HL-60 (cell line): ENCODE measurements around the gene LIMS1.

Experiments
- DNase-seq, 2 experiments: peaks; one replicate each; pipeline ENCODE4 v3.0.0-alpha.2; 2010 to 2020; ENCODE audit warnings: low read depth in 1 of 2, low spot score in 1 of 2
- H3K27ac ChIP-seq: fragments of 250-450 bp; sonication (Bioruptor Pico); replicated peaks from 2 replicates; pipeline ENCODE4 v1.5.1; 2020; ENCODE audit warnings: mild to moderate bottlenecking, moderate library complexity
- H3K27me3 ChIP-seq: fragments of 250-450 bp; sonication (Bioruptor Pico); 2 replicates; pipeline ENCODE4 v1.5.1; 2021; ENCODE audit warnings: mild to moderate bottlenecking, moderate library complexity; ENCODE audit not compliant: insufficient read depth, poor library complexity, severe bottlenecking
- H3K4me3 ChIP-seq: replicated peaks from 2 replicates; pipeline ENCODE4 v1.5.1; 2011; ENCODE audit warnings: mild to moderate bottlenecking, control low read depth, low read length; ENCODE audit not compliant: insufficient read depth
- GABPA ChIP-seq: IDR thresholded peaks from 2 replicates; pipeline ENCODE4 v1.6.1; 2012; ENCODE audit warnings: low read depth
- POLR2AphosphoS5 ChIP-seq: IDR thresholded peaks from 2 replicates; pipeline ENCODE4 v1.6.1; 2012; ENCODE audit warnings: low read depth
- REST ChIP-seq: IDR thresholded peaks from 2 replicates; pipeline ENCODE4 v1.6.1; 2012; ENCODE audit warnings: low read depth; ENCODE audit not compliant: insufficient replicate concordance
- SPI1 ChIP-seq: IDR thresholded peaks from 2 replicates; pipeline ENCODE4 v1.6.1; 2012; ENCODE audit warnings: low read depth, mild to moderate bottlenecking, borderline replicate concordance
- TF ChIP-seq, protein P1 (sequence below): IDR thresholded peaks from one replicate; pipeline ENCODE4 v1.5.1; 2011; ENCODE audit warnings: low read length, control low read depth, inconsistent platforms; ENCODE audit not compliant: insufficient read depth

Gene LIMS1

GRCh38 chr2:108627911-108628567, 93.8 kb downstream of the LIMS1 start:
- Histone ChIP-seq H3K27me3 (no peaks in the 10 kb centered on the region), H3K27ac (no peak overlapping the region), H3K4me3 (no peak overlapping the region)
- TF ChIP-seq GABPA (no peak), POLR2AphosphoS5 (no peak), SPI1 (no peak), REST (no peak)
- TF ChIP-seq, protein P1, sequence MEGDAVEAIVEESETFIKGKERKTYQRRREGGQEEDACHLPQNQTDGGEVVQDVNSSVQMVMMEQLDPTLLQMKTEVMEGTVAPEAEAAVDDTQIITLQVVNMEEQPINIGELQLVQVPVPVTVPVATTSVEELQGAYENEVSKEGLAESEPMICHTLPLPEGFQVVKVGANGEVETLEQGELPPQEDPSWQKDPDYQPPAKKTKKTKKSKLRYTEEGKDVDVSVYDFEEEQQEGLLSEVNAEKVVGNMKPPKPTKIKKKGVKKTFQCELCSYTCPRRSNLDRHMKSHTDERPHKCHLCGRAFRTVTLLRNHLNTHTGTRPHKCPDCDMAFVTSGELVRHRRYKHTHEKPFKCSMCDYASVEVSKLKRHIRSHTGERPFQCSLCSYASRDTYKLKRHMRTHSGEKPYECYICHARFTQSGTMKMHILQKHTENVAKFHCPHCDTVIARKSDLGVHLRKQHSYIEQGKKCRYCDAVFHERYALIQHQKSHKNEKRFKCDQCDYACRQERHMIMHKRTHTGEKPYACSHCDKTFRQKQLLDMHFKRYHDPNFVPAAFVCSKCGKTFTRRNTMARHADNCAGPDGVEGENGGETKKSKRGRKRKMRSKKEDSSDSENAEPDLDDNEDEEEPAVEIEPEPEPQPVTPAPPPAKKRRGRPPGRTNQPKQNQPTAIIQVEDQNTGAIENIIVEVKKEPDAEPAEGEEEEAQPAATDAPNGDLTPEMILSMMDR: no peak
- no peak for DNase-seq

GRCh38 chr2:108628936-108629335, 94.7 kb downstream of the LIMS1 start:
- TF ChIP-seq GABPA: no peak
- TF ChIP-seq SPI1: no peak
- TF ChIP-seq, protein P1: no peak
- TF ChIP-seq POLR2AphosphoS5: no peak
- no peak for TF ChIP-seq REST
- H3K4me3 ChIP-seq: no peak overlapping the region
- no peaks in the 10 kb centered on the region for H3K27me3 ChIP-seq
- no peak overlapping the region for H3K27ac ChIP-seq
- DNase-seq: no peak

- Histone ChIP-seq H3K4me3 (no peak overlapping the region), H3K27me3 (no peaks in the 10 kb centered on the region), H3K27ac (no peak overlapping the region)
- no peak for DNase-seq
- TF ChIP-seq POLR2AphosphoS5 (no peak), GABPA (no peak), SPI1 (no peak), REST (no peak)
- TF ChIP-seq, protein P1: no peak
Measured at GRCh38 chr2:108629417-108629816, 95.1 kb downstream of the LIMS1 start.
